GM12801 (cell line): ENCODE data around the gene ZNF205.

Source experiments
- CTCF ChIP-seq: IDR thresholded peaks from one replicate; pipeline ENCODE4 v1.5.1; 2011; ENCODE audit warnings: control low read depth; ENCODE audit not compliant: insufficient read length; ENCODE audit errors: extremely low read depth

Gene ZNF205

DNA sequence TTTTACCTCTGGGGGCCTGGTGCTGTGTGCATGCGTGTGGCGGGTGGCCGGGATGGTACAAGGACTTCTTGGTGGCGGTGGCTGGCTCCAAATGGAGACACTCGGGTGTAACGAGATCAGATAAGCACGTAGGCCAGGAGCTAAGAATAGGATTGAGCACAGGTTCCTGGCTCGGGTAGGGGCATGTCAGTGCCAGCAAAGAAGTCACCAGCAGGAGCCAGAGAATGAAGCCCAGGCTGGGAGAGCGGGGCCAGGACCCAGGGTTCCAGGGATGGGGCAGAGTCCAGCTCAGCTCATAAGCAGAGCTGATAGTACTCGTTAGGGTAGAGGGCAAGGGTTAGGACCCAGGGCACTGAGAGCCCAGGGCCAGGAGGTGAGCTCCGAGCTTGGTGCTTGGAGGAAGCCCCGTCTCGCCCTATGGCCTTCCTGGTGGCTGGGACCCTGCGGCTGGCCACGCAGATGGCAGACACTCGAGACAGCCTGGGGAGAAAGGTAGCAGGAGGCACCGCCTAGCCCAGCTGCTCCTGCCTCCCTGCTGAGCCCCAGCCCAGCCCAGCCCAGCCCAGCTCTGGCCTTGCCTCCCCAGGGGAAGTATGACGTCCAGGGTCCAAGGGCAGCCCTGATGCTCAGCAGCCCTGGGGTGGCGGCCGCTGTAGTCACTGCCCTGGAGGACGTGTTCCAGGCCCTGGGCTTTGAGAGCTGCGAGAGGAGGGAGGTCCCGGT, 31.4 kb downstream of the ZNF205 start:
- no peak for TF ChIP-seq CTCF

DNA sequence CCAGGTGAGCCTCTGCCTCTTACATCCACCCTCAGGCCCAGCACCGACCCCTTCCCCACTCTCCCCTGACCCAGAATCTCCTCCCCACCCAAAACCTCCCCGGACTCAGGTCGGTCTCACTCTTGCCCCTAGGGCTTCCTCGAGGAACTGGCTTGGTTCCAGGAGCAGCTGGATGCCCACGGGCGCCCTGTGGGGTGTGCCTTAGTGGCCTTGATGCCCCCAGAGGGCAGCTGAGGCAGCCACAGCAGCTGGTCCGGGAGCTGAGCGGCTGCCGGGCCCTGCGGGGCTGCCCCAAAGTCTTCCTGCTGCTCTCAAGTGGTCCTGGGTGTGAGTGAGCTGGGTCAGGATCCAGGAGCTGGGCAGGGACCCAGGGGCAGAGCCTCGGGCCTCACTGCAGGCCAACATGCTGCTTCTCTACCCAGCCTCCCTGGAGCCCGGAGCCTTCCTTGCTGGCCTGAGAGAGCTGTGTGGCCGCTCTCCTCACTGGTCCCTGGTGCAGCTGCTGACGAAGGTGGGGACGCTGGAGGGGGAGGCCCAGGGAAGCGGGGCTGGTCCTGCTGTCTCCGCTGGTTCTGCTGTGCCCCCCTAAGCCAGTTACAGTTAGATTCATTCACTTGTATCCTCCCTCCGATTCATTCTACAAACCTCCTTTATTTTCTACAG, 32.1 kb downstream of the ZNF205 start:
- TF ChIP-seq CTCF = no peak

GRCh38 chr16:3145151-3145550, 32.8 kb downstream of the ZNF205 start:
- TF ChIP-seq CTCF = no peak

- TF ChIP-seq CTCF = no peak
Measured at GRCh38 chr16:3145660-3146059, 33.3 kb downstream of the ZNF205 start.

DNA sequence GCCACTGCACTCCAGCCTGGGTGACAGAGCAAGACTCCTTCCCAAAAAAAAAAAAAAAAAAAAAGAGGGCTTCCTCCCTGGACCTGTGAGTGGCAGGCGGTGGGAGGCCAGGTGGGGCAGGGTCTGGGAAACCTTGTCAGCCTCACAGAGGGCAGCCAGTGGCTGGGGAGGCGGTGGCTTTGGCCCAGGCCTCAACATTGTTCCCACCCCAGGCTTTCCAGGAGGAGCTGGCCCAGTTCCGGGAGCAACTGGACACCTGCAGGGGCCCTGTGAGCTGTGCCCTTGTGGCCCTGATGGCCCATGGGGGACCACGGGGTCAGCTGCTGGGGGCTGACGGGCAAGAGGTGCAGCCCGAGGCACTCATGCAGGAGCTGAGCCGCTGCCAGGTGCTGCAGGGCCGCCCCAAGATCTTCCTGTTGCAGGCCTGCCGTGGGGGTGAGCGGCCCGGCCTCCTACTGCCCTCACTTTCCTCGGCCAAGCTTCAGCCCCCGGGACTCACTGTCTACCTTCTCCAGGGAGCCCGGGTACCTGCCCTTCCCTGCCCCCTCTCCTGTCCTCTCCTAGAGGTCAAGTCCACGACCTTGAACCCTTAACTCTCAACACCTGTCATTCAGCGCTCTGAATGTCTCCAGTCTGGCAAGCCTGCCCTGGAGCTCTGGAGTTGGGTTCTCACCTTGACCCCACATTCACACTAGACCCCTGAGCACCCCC, 34.8 kb downstream of the ZNF205 start:
- no peak for TF ChIP-seq CTCF

DNA sequence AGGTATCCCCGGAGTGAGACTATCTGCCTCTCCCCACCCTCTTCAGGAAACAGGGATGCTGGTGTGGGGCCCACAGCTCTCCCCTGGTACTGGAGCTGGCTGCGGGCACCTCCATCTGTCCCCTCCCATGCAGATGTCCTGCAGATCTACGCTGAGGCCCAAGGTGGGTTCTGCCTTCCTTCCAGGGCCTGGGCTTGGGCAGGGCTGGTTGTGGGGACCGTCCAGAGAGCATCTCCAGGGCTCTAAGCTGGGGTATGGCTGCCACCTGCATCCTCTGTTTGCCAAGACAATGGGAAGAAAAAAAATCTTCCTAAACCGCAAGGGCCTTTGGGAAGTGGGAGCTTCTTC, 35.3 kb downstream of the ZNF205 start:
- no peak for TF ChIP-seq CTCF
